Activated T-helper 1 cell treated with Interleukin-2 at 50 U/mL for 16 hours (primary cell): ENCODE results near the gene ACSF3.

Source experiments
- DNase-seq: peaks from one replicate; pipeline ENCODE4 v3.0.0-alpha.2; 2020; ENCODE audit warnings: low read depth

Gene ACSF3

GRCh38 chr16:89145406-89146161, 51.9 kb downstream of the ACSF3 start:
- no peak for DNase-seq

GRCh38 chr16:89146211-89147005, 52.8 kb downstream of the ACSF3 start:
- no peak for DNase-seq

- no peak for DNase-seq
Measured at GRCh38 chr16:89147085-89147817, 53.6 kb downstream of the ACSF3 start.

GRCh38 chr16:89149386-89149785, 55.7 kb downstream of the ACSF3 start:
- DNase-seq, result no peak

GRCh38 chr16:89150090-89150835, 56.6 kb downstream of the ACSF3 start:
- DNase-seq, result no peak

GRCh38 chr16:89150981-89151380, 57.3 kb downstream of the ACSF3 start:
- DNase-seq, result no peak

- DNase-seq, result no peak
Measured at GRCh38 chr16:89152831-89153700, 59.4 kb downstream of the ACSF3 start.

- no peak for DNase-seq
Measured at GRCh38 chr16:89153848-89154271, 60.2 kb downstream of the ACSF3 start.

GRCh38 chr16:89154390-89155183, 60.9 kb downstream of the ACSF3 start:
- no peak for DNase-seq

- DNase-seq, result no peak
Measured at GRCh38 chr16:89155184-89155679, 61.6 kb downstream of the ACSF3 start.

GRCh38 chr16:89155851-89156739, 62.4 kb downstream of the ACSF3 start:
- DNase-seq, result no peak

GRCh38 chr16:89156740-89157645, 63.3 kb downstream of the ACSF3 start:
- no peak for DNase-seq

- DNase-seq, result no peak
Measured at GRCh38 chr16:89157778-89158177, 64.1 kb downstream of the ACSF3 start.

- DNase-seq, result no peak
Measured at GRCh38 chr16:89159066-89159849, 65.6 kb downstream of the ACSF3 start.

GRCh38 chr16:89159850-89160354, 66.2 kb downstream of the ACSF3 start:
- no peak for DNase-seq

- DNase-seq, result no peak
Measured at GRCh38 chr16:89160977-89161701, 67.5 kb downstream of the ACSF3 start.
